ENCODE data around the gene LMBRD1. TPM values are rescaled to one million over a fixed set of nuclear protein-coding genes. Genes with fewer than 3 reads are reported as not detected.

The LMBRD1 gene
- total RNA-seq, 1 donor = 13.7 TPM

- no peak for DNase-seq (ENCODE audit: low read depth in 2 of 3, low spot score in 2 of 3)
Measured at GRCh38 chr6:69647726-69648125, 149.1 kb downstream of the LMBRD1 start.

- no peak for DNase-seq (ENCODE audit: low read depth in 2 of 3, low spot score in 2 of 3)
Measured at GRCh38 chr6:69643688-69644087, 153.1 kb downstream of the LMBRD1 start.

GRCh38 chr6:69632932-69633331, 163.9 kb downstream of the LMBRD1 start:
- no peak for DNase-seq (ENCODE audit: low read depth in 2 of 3, low spot score in 2 of 3)

GRCh38 chr6:69631552-69632346, 165.1 kb downstream of the LMBRD1 start:
- DNase-seq (ENCODE audit: low read depth in 2 of 3, low spot score in 2 of 3) = no peak

GRCh38 chr6:69630767-69631166, 166.0 kb downstream of the LMBRD1 start:
- no peak for DNase-seq (ENCODE audit: low read depth in 2 of 3, low spot score in 2 of 3)

GRCh38 chr6:69627625-69628024, 169.2 kb downstream of the LMBRD1 start:
- DNase-seq (ENCODE audit: low read depth in 2 of 3, low spot score in 2 of 3) = no peak

- DNase-seq (ENCODE audit: low read depth in 2 of 3, low spot score in 2 of 3) = no peak
Measured at GRCh38 chr6:69624944-69625343, 171.9 kb downstream of the LMBRD1 start.

Other genes starting within 250 kb of the LMBRD1 start
- under 0.01 TPM for gene COL19A1, start 69.5 kb upstream of the LMBRD1 start, total RNA-seq